ENCODE data around the gene DPY30. TPM values are rescaled to one million over a fixed set of nuclear protein-coding genes. Genes with fewer than 3 reads are reported as not detected.

Gene DPY30
- polyA plus RNA-seq, 10 donors, result 37.9 to 56.3 (median 46.1) TPM

- peak; percentile 91 to 98 (median 93) for DNase-seq
These were observed 28.7 kb downstream of the DPY30 start, which contains the start of gene MEMO1 for GRCh38 chr2:32010670-32011484. MEMO1 (minus strand) TSS chr2:32011008; CDS start chr2:32010247, 761 bp downstream.

DNA sequence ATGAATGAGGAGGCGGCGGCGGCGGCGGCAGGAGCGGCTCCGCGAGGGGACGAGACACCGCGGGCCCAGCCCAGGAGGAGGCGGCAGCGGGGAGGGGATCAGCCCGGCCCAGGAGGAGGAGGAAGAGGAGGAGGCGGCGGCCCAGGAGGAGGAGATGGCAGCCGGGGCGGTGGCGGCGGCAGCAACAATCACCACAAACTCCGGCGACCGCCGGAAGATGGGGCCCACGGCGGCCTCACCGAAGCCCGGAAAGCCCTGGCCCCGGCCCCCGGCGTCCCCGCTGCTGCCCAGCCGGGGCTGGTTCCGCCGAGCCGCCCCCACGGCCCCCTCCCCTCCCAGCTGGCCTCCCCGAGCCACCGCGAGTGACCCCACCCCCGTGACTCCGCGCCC is 29.3 kb downstream of the DPY30 start:
- DNase-seq, result peak; percentile 28 to 84 (median 44)

- peak; percentile 14 to 69 (median 14) for DNase-seq
These were observed 29.9 kb downstream of the DPY30 start for GRCh38 chr2:32009516-32010256.

DNA sequence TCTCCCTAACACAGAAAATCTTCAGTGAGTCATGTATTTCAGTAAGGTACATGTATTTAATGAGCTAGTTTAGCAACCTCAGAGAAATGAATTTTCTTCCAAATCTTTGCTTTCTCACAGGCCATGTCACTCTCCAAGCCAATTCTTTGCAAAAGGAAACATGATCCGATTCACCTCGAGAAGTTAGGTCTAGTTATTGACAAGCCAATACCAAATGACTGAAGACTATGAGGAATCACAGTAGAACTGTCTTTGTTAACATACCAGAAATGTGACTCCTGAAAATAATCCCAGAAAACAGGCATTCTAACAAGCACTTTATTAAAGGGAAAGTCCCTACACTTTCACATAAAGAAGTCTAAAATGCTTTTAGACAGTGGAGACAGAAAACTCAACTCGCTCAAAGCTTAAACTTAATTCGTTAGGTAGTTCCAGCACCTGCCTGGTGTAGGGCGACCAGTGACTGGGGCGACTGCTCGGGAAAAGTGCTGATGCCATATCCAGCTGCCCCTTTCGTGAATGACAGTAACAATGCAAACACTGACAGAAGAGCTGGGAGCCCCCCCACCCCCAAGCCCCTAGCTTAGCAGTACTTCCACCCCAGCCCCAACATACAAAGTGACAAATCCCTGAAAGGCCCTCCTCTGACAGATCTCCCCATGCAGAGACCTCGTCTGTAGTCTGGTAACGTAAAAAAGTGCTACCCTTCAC is 30.6 kb downstream of the DPY30 start:
- DNase-seq, result peak in 2 of 3 donors; percentile 16 to 30

DNA sequence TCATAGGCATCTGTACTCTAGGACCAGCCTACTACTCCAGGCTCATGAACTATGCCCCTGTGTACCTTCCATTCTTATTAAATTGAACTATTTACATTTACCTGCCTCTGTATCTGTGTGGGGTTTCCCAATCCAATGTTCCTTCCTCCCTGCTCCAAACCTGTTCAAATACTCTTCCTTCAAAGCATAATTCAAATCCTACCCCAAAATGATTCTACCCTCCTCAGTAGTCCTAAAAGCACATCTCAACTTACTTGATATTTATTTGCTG is 32.5 kb downstream of the DPY30 start:
- DNase-seq, result no peak

DNA sequence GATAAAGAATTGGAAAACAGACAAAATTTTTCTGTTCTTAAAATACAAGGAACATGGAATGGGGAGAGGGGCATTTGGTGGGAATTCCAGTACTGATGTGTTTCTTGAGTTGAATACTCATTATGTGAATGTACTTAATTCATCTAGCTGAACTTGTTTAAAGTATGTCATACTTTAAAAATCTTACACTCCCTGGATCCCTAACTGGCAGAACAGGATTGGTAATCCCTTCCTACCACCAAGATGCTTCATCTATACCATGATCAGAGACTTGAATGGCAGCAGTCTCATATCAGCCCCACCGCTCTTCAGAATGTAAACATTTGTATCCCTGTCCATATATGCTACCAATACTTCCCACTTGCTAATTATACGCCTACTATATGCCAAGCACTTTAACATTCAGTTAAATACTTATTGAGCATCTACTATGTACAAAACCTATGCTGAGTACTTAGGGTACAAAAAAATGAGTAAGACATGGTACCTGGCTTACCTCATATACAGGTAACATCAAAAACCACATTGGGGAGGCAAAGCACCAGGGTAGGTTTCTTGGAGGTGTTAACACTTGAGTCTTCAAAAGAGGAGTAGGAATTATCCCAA is 34.1 kb downstream of the DPY30 start:
- DNase-seq, result no peak

GRCh38 chr2:32003791-32004190 is 35.8 kb downstream of the DPY30 start:
- no peak for DNase-seq

GRCh38 chr2:32002406-32002805 is 37.2 kb downstream of the DPY30 start:
- DNase-seq, result no peak

GRCh38 chr2:31999438-31999837 is 40.2 kb downstream of the DPY30 start:
- no peak for DNase-seq

DNA sequence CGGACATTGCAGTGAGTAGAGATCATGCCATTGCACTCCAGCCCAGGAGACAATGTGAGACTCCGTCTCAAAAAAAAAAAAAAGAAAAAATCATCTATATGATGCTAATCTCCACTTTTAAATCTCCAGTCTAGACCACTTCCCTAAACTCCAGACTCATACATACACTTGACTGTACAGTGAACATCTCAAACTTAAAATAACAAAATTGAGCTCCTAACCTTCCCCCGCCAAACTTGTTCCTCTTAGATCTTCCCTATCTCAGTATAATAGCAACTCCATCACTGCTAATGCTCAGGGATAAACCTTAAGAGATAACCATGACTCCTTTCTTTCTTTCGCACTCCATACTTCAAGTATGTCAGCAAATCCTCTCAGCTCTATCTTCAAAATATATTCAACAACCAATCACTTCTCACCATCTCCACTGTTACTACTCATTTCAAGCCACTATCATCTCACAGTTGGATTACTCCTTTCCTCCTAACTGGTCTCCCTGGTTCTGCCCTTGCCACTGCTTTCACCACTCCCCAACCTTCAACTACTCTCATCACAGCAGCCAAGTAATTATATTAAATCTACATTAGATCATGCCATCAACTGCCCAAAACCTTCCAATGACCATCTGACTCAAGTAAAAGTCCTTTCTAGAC is 40.7 kb downstream of the DPY30 start:
- DNase-seq, result no peak

DNA sequence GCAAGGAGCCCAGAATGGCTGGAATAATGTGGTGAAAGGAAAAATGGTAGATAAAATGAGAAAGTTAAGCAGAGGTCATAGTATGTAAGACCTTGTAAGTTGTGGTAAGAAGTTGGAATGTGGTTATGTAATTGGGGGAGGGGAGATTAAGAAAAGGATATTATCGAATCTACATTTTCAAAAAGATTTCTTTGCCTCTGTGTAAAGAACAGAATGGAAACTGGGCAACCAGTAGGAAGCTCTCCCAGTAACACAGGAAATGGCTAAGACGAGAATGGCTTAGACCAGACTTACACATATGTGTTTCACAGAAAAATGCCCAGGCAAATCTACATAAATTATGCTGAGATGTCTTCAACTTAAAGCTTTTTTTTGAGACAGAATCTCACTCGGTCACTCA is 42.0 kb downstream of the DPY30 start:
- DNase-seq, result no peak

DNA sequence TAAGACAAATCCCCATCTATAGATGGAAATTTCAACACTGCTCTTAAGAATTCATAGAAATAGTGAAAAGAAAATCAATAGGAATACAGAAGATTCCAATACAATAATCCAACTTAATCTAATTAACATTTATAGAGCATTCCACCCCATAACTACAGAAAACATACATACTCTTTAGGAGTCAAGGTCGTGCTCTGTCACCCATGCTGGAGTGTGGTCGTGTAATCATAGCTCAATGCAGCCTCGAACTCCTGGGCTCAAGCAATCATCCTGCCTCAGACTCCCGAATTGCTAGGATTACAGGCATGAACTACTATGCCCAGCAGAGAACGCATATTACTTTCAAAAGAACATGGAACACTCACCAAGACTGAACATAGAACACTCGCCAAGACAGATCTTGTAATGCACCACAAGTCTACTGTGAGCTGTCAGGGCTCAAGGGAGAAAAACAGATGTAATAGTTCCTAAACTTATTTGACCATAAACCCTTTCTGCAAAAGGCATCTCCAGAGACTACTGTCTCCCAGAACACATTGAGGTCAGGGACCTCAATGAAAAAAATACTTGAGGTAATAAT is 42.9 kb downstream of the DPY30 start:
- no peak for DNase-seq

- DNase-seq, result no peak
These were observed 46.7 kb downstream of the DPY30 start for GRCh38 chr2:31992934-31993333.

DNA sequence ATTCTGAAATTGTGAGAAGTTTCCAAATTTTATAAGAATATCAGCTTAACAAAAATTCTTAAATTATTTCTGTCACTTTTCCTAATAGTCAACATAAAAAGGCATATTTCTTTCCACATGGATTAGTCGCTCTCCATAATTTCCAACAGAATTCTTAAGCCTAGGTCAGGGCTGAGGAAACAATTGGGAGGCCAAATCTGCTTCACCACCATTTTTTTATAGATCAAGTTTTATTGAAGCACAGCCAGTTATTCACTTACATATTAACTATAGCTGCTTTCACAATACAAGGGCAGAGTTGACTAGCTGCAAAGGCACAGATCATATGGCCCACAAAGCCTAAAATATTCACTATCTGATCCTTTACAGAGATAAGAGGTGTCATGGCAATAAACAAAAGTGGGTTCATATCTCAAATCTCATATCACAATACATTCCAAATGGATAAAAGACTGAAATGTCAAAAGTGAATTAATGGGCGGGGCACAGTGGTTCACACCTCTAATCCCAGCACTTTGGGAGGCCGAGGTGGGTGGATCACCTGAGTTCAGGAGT is 47.5 kb downstream of the DPY30 start:
- DNase-seq, result no peak

DNA sequence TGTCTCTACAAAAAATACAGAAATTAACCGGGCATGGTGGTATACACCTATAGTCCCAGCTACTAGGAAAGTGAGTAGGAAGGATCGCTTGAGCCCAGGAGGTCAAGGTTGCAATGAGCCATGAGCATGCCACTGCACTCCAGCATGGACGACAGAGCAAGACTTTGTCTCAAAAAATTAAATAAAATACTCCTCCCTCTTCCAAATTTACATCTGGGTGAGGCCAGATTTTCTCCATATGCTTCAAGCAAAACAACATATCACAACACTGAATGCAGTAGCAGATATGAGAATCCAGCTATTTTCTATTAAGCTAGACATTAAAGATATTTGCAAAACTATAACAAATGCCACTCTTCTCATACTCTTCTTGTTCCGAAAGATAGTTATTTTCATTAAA is 49.7 kb downstream of the DPY30 start:
- no peak for DNase-seq

DNA sequence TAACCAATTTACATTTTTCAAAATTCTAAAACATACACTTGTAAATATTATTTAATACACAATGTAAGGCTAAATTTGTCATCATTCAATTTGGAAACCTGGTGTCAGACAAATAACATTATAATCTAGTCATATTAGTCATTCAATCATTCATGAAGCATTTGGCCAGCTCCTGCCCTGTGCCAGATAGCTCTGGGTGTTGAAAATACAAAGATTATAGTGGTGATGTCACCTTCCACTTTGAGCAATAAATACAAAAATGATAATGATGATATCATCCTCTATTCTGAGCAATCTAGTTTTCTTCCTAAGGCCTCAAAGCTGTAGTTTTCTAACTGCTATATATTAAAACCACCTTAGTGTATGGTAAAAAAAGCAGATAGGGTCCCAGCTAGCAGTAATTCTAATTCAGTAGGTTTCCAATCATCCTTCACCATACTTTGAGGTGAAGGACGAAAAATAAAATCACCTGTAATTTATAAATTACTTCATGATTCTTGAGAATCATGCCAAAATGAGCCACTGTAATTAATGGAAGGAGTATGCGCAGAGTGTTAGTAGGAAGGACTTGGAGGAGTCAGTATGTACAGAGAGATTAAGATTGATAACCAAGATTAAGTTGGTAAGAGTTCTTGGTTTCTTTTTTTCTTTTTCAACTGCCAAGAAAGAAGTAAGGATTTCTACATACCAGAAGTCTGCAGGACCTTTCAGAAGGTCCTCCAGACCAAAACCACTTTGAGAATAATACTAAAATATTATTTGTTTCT is 52.0 kb downstream of the DPY30 start:
- peak in 1 of 3 donors; percentile 11 for DNase-seq

- no peak for DNase-seq
These were observed 52.7 kb downstream of the DPY30 start for GRCh38 chr2:31986906-31987305.

- no peak for DNase-seq
These were observed 55.7 kb downstream of the DPY30 start for GRCh38 chr2:31983762-31984467.

GRCh38 chr2:31980674-31981356 is 58.8 kb downstream of the DPY30 start:
- DNase-seq, result peak in 1 of 3 donors; percentile 23

All from muscle of back (tissue), 11 donors.